Peyer's patch (tissue), 4 donors: ENCODE results near the gene ZFHX3.

Source experiments
- POLR2A ChIP-seq, 2 donors: fragments of 450-650 bp; IDR thresholded peaks; one replicate each; pipeline ENCODE4 v1.5.1; 2017; ENCODE audit warnings: antibody characterized with exemption in 2 of 2, mild to moderate bottlenecking in 2 of 2, moderate library complexity in 2 of 2
- TF ChIP-seq, protein P1 (sequence below), 6 experiments: fragments of 450-650 bp in 4 of 6; fragments of 200-600 bp in 2 of 6; sonication (generic) in 1 of 6; IDR thresholded peaks; one replicate each; pipeline ENCODE4 v1.5.1; 2017 to 2019; ENCODE audit warnings: antibody characterized with exemption in 6 of 6, mild to moderate bottlenecking in 3 of 6, moderate library complexity in 1 of 6

- TF ChIP-seq, protein P1, sequence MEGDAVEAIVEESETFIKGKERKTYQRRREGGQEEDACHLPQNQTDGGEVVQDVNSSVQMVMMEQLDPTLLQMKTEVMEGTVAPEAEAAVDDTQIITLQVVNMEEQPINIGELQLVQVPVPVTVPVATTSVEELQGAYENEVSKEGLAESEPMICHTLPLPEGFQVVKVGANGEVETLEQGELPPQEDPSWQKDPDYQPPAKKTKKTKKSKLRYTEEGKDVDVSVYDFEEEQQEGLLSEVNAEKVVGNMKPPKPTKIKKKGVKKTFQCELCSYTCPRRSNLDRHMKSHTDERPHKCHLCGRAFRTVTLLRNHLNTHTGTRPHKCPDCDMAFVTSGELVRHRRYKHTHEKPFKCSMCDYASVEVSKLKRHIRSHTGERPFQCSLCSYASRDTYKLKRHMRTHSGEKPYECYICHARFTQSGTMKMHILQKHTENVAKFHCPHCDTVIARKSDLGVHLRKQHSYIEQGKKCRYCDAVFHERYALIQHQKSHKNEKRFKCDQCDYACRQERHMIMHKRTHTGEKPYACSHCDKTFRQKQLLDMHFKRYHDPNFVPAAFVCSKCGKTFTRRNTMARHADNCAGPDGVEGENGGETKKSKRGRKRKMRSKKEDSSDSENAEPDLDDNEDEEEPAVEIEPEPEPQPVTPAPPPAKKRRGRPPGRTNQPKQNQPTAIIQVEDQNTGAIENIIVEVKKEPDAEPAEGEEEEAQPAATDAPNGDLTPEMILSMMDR (IDR thresholded peaks at IDR 0.05) = no peak
- no peak for TF ChIP-seq POLR2A (IDR thresholded peaks at IDR 0.05)
Observed at GRCh38 chr16:72769876-72770275, 278.1 kb downstream of the ZFHX3 start.
